Measurements from ENCODE around the gene ITGB6. TPM values are rescaled to one million over a fixed set of nuclear protein-coding genes. Genes with fewer than 3 reads are reported as not detected.
A peak's percentile ranks its signal among the peaks of the same experiment; 100 is the strongest.

ITGB6 gene
- total RNA-seq, 1 experiment from 2014 or later, result 1.00 TPM

DNA sequence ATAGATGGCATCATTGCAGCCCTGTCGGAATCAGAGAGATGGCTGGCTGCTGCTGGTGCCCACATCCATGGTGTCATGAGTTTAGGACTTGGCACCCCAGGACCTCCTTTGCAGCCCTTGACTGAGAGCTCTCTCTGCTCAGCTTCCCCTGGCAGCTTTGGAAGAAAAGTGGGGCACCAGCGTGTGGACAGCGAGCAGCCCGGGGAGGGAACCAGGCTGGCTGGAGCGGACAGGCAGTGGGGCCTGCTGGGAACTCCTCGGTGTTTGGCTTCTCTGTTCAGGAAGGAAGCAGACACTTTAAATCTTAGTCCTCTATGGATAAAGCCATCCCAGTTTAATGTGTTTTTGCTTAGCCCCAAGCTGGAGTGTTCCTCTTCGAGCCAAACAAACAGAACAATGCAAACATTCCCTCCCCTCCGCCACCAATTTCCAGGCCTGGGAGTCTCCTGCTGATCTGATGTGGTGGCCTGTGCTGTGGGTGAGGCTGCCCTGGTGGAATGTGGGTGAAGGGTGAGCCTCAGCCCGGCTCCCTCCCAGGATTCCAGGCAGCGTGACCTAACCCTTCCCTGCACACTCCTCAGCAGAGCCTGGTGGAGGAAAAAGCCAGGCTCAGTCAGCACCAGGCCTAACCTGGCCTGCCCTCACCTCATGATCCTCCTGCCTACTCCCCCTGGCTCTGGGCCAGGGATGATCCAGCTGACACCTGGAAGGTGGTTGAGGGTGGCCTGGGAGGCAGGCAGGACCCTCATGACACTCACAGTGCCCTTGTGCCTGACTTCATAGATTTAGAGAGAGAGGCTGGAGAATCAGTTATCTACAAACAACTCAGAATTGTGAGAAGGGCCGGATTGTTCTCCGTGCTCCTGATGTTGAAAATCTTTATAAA lies 21.6 kb upstream of the ITGB6 start:
- DNase-seq (ENCODE audit: low spot score), result peak; percentile 67

DNA sequence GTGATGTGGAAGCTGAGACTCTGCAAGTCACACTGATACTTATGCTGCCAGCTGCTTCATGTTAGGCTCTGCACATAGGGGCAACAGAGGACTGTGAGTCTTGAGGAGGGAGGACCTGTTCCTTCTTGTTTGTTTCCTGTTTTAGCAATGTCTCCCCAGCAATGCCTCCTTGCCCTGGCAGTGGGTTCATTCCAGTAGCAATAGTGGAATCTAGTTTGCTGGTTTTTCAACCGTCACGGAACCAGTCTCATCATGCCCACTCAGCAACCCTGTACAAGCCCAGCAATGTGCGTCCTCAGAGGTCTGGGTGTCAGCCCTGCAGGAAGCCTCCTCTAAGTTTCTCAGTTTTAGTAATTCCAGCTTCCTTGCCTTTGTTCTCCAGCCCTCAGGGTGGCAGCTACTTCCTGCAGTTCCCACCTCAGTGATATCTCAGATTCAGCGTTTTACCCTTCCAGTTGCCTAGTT lies 20.5 kb upstream of the ITGB6 start:
- DNase-seq (ENCODE audit: low spot score), result no peak

DNA sequence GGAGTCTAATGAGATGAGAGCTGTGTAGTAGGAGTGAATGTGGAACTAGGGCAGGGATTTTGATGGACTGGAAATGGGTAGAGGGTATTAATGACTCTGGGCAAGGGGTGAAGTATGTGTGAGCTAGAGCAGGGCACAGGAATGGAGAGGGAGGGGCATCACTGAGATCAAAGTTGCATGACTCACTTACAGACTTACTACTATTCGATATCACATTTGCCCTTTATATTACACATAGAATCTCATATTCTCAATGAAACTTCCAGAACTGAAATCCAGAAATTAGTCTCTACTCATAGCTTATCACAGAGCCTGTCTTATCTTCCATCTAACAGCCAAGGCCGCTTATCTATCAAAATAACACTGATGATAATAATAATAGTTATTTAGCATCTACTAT lies 20.0 kb upstream of the ITGB6 start:
- no peak for DNase-seq (ENCODE audit: low spot score)

DNA sequence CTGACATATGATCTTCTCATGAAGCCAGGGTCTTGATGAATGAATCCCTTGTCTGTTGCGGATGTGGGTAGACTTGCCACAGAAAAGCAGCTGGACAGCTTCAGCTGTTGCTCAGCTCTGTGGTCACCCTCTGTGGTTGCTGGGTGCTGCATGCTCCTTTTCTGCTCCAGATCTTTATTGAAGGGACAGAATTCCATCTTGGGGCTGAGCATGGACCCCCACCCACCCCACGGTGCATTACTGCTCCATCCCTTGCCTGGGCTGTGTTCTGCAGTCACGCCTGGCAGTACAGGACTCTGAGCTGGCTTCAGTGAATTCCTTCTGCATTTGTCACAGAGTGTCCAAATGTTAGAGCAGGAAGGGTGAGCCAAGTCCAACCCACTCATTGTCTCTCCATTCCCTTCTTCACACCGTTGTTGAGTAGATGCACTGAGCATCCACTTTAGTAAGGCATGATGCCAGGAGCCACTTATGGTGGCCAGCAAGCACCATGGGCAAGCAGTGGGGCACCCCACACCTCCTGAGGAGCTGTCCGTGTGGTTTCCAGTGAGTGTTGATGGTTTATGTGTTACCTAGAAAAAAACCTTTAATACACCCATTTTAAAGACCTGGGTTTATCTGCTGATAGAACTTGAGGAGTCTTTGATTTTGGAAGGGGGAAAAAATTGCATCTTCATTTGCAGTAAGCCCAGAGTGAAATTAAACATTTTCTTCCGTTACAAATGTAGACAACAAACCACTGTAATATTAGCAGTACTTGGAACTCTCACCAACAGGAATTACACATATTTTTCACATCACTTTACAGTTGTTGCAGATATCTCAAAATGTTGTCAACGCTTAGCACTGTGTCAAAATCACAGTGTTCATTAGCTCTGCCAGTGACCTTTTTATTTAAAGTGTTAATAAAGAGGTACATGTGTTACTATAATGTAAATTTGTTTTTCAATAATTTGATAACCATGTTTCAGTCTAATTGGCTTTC lies 14.7 kb upstream of the ITGB6 start:
- DNase-seq (ENCODE audit: low spot score), result peak; percentile 97

DNA sequence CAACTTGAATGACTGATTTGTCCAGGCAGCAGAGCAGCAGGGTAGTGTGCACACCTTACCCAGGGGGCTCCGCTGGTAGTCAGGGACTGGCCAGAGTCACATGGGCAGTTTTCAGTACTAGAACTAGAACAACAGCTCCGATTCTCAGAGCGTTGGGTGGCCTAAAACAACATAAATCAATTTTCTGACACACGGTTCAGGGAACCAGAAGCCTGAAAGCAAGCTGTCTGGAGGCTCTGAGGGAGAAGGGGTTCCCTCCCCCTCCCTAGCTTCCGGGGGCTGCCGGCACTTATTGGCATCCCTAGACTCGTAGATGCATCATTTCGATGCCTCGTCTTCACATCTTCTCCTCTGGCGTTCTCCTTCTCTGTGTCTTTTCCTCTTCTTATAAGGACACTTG lies 13.4 kb upstream of the ITGB6 start:
- no peak for DNase-seq (ENCODE audit: low spot score)

DNA sequence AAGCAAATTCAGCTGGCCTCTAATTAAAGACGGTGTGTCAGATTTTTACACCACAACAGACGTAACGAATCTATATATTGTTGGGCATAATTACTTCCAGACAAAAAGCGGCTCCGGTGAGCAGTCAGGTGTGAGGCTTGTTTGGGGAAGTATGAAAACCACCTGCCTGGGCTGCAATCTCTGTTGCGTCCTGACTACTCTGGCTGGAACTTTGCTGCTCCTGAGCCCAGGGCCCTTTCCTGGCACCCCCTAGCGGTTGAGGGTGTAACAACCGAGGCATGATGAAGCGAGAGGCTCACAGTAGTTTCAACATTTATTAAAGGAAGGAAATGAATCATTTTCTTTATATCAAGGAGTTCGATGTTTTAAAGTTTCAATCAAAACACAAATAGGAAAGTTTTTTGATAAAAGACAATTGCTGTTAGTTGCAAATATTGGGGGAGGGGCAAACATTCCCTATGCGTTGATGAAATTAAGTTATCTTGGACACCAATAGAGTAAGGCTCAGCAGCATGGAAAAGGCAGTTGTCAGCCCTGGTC lies 10.6 kb upstream of the ITGB6 start:
- peak; percentile 85 for DNase-seq (ENCODE audit: low spot score)

DNA sequence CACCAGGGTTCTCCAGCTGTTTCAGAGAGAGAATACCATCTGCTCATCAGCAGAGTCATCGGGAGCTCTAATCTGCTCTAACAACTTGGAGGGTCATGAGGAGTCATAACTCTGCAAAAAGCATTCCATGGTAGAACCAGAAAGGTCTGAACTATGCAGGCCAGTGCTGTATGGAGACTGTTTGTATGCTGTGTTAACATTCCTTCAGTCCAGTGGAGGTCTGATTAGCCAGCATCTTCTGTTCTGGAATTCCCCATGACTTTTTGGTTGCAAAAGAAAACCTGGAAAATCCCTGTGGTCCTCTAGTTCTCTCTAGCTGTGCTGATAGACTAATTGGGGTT lies 9.4 kb upstream of the ITGB6 start:
- DNase-seq (ENCODE audit: low spot score), result peak; percentile 94

DNA sequence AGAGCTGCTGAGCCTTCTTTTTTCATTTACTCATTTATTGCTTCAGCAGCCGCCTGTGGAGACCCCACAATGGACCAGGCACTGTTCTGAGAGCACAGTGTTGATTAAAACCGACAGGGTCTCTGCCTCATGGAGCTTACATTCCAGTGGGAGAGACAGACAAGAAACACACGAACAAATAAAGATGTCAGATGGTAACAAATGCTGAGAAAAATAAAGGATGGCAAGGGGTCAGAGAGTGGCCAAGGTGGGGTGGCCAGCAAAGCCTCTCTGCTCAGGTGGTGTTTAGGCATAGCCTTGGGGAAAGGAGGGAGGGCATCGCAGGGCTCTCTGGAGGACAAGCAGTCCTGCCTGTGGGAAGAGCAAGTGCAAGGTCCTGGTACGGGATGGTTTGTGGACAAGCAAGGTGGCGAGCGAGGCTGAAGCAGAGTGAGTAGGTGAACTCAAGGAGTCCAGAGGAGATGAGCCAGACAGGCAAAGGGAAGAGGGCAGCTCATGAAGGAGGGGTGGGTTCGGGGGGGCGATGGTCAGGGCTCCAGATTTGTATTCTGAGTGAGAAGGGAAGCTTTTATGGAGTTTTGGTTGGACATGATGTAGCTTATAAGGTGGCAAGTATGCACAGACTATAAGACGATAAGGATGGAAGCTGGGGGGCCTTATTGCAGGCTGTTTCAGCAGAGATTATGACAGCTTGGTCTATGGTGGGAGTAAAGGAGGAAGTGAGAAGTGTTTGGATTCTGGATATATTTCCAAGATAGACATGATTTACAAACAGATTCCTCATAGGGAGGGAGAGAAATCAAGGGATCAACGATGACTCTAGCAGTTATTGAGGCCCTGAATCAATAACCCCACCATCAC lies 8.8 kb upstream of the ITGB6 start:
- no peak for DNase-seq (ENCODE audit: low spot score)

DNA sequence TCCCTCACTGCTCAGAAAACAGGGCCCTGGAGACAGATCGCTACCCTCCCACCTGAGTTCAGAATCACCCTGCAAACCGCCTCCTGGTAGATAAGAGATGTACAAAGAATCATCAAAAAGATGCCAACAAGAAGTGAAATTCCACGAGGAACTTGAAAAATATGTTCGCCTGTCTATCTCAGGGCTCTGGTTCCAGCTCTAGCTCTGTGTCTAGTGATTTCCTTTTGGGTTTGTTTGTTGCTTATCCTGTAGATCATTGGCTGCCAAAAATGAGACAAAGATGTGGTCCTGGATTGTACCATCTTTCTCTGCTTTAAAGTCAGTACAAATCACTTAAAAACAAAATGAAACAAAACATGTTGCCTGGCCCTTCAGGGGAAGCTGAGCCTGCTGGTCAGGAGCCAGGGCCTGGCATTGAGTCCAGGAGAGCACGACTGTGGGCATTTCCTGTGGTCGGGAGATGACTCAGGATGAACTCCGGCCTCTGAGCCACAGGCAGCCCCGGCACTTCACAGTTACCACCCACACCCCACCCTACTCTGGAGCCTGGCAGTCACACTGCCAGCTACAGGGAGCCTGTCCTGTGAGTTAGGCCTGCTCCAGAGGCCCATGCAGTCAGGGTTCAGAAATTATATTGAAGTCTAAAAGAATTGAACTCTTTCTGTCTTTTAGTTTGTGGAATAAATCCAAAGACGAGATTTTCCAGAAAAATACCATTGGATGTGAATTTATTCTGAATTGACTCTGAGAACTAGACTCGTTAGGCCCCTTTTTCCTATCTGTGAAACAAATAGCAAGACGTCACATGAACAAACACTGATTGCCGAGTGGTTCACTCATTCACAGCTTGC lies 8.0 kb upstream of the ITGB6 start:
- peak; percentile 99 for DNase-seq (ENCODE audit: low spot score)

DNA sequence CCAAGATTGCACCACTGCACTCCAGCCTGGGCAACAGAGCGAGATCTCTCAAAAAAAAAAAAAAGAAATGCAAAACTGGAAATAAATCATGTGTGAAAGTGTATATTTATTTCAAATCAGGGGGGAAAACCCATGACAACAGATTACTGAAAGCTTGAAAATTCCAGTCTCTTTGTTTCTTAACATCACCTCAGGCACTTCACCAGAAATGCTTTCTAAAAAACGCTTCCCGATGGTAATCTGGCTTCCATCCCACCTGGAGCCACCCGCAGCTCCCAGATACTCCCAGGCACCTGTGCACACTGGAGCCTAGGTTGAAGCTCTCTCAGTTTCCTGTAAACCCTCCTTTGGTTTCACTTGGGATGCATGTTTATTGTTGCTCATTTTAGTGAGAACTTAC lies 7.2 kb upstream of the ITGB6 start:
- no peak for DNase-seq (ENCODE audit: low spot score)

DNA sequence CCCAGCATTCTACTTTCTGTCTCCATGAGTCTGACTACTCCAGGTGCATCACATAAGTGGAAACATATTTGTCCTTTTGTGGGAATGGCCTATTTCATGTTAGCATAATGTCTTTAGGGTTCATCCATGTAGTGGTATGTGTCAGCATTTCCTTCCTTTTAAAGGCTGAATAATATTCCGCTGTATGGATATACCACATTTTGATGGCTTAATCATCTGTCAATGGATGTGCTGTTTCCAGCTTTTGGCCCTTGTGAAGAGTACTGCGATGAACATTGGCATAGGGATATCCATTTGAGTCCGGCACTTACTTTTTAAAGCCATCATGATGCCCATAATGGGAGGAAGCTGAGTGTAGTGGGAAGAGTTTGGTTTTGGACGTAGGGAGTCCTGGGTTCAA lies 6.4 kb upstream of the ITGB6 start:
- DNase-seq (ENCODE audit: low spot score), result no peak

DNA sequence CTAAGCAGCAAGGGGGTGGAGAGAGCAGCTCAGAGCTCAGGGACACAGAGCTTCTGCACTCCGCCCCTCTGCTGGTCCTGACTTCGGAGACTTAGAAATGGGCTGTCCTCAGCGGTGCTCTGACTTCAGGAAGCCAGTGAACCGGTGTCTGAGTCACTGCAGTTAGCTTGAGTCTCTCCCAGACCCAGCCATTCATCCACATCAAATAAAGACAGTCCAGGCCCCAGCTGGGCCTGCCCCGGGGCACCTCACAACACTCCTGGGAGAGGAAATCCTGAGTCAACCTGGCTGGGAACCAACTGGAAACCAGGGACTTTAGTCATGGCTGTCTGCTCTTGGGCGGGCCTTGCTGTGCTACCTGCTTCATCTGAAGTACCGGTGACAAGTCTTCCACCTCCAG lies 5.4 kb upstream of the ITGB6 start:
- DNase-seq (ENCODE audit: low spot score), result peak; percentile 99

DNA sequence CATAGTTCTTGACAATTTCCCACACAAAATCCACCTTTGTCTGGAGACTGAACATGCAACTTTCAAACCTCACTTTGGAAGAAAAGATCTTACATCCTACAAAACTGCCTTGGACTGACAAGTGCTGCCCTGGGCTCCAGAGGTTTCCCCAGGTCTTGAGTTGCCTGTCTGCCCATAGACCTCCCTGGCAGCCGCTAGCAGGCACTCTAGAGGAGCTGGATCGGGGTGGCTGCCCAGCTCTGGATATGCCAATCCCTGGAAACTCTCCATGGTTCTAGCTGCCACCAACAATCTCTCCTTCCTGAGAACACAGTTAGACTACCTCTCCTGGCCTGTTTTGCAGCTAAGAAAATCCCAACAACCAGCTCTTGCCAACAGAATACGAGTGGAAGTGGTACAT lies 3.4 kb upstream of the ITGB6 start:
- no peak for DNase-seq (ENCODE audit: low spot score)

DNA sequence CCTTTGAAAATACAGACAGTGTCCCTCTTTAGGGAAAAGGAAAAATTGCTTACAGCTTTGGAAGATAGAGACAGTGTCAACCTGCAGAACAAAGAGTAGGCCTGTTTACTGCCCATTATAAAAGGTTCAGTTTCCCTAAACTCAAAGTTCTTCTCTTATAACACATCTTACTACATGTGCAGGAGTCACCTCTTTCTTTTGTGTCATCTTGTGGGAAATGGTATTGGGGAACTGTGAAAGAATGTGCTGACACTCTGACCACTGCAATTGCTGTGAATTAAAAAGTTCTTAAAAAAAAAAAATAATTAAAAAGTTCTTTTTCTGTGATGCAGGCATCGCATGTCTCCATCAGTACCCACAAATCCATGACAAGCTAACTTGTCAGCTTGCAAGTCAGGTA lies 2.9 kb upstream of the ITGB6 start:
- DNase-seq (ENCODE audit: low spot score), result no peak

DNA sequence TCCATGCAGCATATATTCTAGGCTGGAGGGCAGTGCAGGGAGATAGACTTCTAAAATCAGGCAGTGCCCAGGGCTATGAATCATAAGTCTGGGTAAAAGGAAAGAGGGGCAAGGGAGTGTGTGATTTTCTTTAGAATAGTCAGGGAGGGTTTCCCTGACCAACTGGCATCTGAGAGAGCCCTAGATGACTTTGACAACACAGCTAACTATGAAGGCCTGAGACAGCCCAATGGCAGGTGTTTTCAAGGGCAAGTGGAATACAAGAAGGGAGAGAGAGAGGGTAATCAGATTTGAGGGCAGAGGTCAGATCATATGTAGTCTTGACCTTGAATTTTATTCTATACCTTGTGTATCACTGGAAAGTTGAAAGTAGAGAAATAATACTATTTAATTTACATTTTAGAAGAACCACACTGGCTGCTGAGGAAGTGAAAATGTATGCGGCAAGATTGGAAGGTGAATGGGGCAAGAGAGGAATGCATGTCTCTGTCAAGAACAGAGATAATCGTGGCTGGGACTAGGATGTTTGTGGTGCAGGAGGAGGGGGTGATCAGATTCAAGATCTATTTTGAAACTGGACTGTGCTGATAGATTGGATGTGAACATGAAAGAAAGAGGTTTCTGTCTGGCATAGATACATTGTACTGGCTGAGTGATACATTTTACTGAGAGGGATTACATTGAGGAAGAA lies 1.9 kb upstream of the ITGB6 start:
- DNase-seq (ENCODE audit: low spot score), result no peak

DNA sequence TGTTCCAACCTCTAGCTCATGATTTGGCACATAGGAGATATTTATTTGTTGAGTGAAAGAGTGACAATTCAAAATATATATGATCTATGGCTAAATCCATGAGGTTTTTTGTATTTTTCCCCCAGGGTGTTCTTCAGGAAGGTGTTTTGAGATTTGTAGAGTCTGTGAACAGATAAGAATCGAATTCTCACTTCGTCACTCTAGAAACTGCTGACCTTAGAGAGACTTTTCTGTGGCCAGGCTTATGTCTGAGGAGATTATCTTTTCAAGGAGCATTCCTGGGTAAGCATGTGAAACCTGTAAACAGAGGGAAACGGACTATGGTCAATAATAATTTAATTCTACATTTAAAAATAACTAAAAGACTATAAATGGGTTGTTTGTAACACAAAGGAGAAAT lies 849 bp upstream of the ITGB6 start:
- no peak for DNase-seq (ENCODE audit: low spot score)

DNA sequence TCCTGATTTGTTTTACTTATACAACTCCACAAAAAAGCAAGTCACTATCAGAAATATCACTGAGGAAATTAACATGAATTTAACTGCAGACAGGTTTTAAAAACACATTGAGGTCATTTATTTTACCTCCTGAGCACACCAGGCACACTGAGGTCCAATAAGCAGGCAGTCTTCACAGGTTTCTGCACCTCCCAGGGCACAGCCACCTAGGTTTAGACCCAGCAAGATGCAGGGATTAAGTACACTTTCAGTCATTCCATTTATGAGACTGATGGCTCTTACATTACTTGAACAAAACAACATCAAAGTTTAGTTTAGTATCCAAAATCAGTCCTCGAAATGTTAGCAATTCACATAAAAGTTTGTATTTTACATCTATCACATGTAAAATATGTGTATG lies 1.0 kb downstream of the ITGB6 start:
- DNase-seq (ENCODE audit: low spot score), result no peak

DNA sequence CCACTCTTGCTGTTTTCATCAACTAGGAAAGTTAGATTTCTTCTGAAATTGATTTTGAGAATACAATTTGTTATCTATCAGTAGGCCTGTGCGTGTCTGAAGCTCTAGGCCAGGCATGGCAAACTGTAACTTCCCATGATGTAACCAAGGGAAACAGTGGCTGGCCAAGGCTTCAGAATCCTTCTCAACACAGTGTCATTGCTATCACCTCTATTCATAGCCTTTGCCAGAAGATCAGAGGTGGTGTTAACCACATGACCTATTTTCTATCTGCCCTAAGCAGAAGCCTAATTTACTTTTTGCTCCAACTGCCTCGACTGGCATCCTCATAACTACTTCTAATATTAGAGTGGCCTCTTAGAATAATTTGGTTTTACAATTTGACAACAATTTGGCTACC lies 2.5 kb downstream of the ITGB6 start:
- no peak for DNase-seq (ENCODE audit: low spot score)

DNA sequence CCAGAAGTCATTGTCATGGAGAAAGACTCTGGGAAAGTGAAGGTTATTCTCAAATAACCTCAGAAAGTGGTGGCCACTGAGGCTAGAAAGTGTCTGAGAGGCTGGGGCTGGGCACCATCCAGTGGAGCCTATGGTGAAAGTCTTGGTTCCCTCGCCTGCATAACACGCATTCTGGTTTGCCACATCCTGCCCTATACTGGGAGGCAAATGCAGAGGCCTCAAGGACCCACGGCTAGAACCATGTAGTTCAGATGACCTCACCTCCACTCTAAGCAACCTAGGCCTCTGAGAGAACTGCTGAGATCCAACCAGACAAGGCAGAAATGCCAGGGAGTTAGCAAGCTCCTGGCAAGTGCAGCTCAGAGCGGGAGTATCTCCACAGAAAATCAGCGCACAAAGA lies 5.1 kb downstream of the ITGB6 start:
- DNase-seq (ENCODE audit: low spot score), result no peak

DNA sequence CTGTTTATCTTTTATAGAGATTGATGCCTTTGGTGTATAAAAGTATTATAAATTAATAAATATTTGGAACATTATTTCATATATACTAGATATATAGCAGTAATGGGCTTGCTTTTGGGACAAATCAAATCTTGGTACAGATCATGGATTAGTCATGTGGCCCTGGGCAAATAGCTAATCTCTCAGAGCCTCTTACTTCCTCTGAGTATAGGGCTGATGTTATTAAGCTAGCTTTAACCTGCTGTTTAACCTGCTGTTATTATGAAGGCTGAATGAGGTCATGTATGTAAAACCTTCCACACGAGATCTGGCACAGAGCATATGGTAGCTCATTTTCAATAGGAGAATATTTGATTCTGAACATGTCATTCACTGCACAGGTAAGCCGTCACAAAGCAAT lies 5.7 kb downstream of the ITGB6 start:
- DNase-seq (ENCODE audit: low spot score), result no peak

Data from A172 (cell line).